Duodenal mucosa (tissue), 2 donors: Measurements from ENCODE around the gene RBBP5.
"Not testable (repeated sequence)": the region's sequence is repeated elsewhere in the genome, so short reads cannot be mapped to it uniquely, and the experiment has no call there.

ENCODE experiments used
- H3K27ac ChIP-seq: one replicate; pipeline ENCODE4 v1.7.0; 2013; ENCODE audit warnings: low read depth, low read length
- H3K27me3 ChIP-seq, 2 donors: one replicate each; pipeline ENCODE4 v1.7.0; 2013; ENCODE audit warnings: low read length in 2 of 2, control low read depth in 1 of 2; ENCODE audit not compliant: insufficient read depth in 2 of 2, control insufficient read depth in 1 of 2
- H3K36me3 ChIP-seq, 2 donors: one replicate each; pipeline ENCODE4 v1.7.0; 2013; ENCODE audit warnings: low read length in 2 of 2, control low read depth in 1 of 2; ENCODE audit not compliant: insufficient read depth in 2 of 2, control insufficient read depth in 1 of 2
- H3K4me1 ChIP-seq, 2 donors: one replicate each; pipeline ENCODE4 v1.7.0; 2013; ENCODE audit warnings: low read length in 2 of 2, control low read depth in 1 of 2; ENCODE audit not compliant: insufficient read depth in 2 of 2, control insufficient read depth in 1 of 2
- H3K4me3 ChIP-seq, 2 donors: one replicate each; pipeline ENCODE4 v1.7.0; 2013; ENCODE audit warnings: low read length in 2 of 2, low read depth in 1 of 2
- H3K9ac ChIP-seq, 2 donors: one replicate each; pipeline ENCODE4 v1.7.0; 2013; ENCODE audit warnings: low read length in 2 of 2, low read depth in 1 of 2
- H3K9me3 ChIP-seq, 2 donors: one replicate each; pipeline ENCODE4 v1.7.0; 2013; ENCODE audit warnings: low read length in 2 of 2, control low read depth in 1 of 2; ENCODE audit not compliant: control insufficient read depth in 1 of 2

Gene RBBP5

GRCh38 chr1:205121660-205122488 is at the start of gene RBBP5:
RBBP5 (minus strand) TSS chr1:205121978; CDS start chr1:205121873, 105 bp downstream.
- Histone ChIP-seq H3K9me3 (no peaks in the 10 kb centered on the region), H3K9ac (peak within 1 kb of the TSS; percentile 99 to 100), H3K27me3 (no peaks in the 10 kb centered on the region)

DNA sequence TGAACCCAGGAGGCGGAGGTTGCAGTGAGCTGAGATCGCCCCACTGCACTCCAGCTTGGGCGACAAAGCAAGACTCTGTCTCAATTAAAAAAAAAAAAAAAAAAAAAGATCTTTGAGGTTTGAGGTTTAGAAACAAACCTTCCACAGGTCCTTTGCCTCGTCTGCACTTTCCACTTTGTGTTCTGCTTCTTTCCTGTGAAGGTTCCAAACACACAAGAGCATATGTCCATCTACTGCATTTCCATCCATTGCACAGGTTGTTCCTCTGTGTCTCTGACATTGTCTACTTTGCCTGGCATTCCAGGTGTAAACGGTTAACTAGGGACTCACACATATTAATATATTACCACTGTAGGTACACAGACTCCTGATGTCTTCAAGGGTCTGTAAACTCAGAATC is 49.6 kb upstream of the RBBP5 start:
- Histone ChIP-seq H3K27ac (no peak overlapping the region), H3K27me3 (no peaks in the 10 kb centered on the region), H3K4me3 (no peak overlapping the region), H3K9me3 (no peaks in the 10 kb centered on the region), H3K4me1 (peaks cover 6 to 7% of the 10 kb centered on the region in 2 donors), H3K9ac (no peak overlapping the region), H3K36me3 (peaks cover 0 to 15% of the 10 kb centered on the region in 2 donors)

More at GRCh38 chr1:205121660-205122488, at the start of gene RBBP5:
- Histone ChIP-seq H3K36me3 (no peaks in the 10 kb centered on the region), H3K27ac (peak within 1 kb of the TSS; percentile 87), H3K4me1 (peaks cover 15 to 24% of the 10 kb centered on the region in 2 donors), H3K4me3 (peak within 1 kb of the TSS; percentile 100)

DNA sequence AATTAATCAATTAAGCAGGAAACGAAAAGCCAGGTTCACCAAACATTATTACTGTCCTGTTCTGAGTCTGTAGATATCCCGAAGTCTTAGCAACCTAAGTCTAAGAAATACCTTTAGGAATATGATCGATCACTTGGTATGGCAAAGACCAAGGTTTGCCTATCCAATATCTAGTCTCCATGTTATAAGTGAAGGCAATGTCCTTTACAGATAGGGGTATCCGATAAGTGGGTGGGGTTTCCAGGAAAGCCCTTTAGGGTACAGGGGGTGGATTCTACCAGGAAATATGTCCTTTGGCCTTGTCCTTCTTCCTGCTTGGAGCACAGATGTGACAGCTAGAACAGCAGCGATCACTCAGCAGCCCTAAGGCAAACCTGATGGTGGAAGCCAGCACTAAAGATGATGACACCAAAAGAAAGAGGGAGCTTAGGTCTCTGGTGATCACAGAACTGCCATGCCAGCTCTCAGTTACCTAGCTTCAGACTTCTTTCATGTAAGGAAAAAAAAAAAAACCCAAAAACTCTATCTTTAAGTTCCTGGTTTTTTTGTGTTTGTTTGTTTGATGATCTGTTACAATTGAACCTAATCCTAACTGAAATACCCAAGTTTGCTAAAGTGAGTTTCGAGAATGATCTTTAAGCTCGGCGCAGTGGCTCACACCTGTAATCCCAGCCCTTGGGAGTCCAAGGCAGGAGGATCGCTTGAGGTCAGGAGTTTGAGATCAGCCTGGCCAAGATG is 48.9 kb upstream of the RBBP5 start:
- no peak overlapping the region for H3K27ac ChIP-seq
- peaks cover 5 to 6% of the 10 kb centered on the region in 2 donors for H3K4me1 ChIP-seq
- no peak overlapping the region for H3K4me3 ChIP-seq
- peaks cover 0 to 15% of the 10 kb centered on the region in 2 donors for H3K36me3 ChIP-seq
- H3K9me3 ChIP-seq = no peaks in the 10 kb centered on the region
- H3K27me3 ChIP-seq = no peaks in the 10 kb centered on the region
- H3K9ac ChIP-seq = no peak overlapping the region

GRCh38 chr1:205169248-205169647 is 47.5 kb upstream of the RBBP5 start:
- H3K27me3 ChIP-seq = no peaks in the 10 kb centered on the region
- peaks cover 0 to 15% of the 10 kb centered on the region in 2 donors for H3K36me3 ChIP-seq
- no peak overlapping the region for H3K4me3 ChIP-seq
- H3K27ac ChIP-seq = no peak overlapping the region
- no peak overlapping the region for H3K9ac ChIP-seq
- H3K4me1 ChIP-seq = no peaks in the 10 kb centered on the region
- H3K9me3 ChIP-seq = no peaks in the 10 kb centered on the region

DNA sequence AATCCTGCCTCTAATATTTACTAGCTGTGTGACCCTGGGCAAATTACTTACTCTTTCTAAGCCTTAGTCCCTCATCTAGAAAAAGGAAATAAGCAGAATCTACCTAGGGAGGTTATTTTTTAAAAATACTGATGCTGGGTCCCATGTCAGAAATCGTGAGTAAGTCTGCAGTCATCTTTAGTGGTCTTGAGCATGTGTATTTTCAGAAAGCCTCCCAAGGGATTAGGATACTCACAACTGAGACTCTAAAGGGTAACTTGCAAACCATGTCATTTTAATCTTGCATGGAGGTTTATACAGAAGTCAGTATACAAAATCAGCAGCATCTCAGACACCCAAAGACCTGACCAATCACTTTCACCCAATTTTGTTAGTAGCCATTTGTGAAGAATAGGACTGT is 46.5 kb upstream of the RBBP5 start:
- H3K4me3 ChIP-seq = no peak overlapping the region
- no peaks in the 10 kb centered on the region for H3K4me1 ChIP-seq
- H3K27me3 ChIP-seq = no peaks in the 10 kb centered on the region
- no peak overlapping the region for H3K9ac ChIP-seq
- H3K27ac ChIP-seq = no peak overlapping the region
- peaks cover 0 to 24% of the 10 kb centered on the region in 2 donors for H3K36me3 ChIP-seq
- no peaks in the 10 kb centered on the region for H3K9me3 ChIP-seq

GRCh38 chr1:205162301-205162700 is 40.5 kb upstream of the RBBP5 start:
- H3K27ac ChIP-seq = no peak overlapping the region
- peaks cover 0 to under 1% of the 10 kb centered on the region in 2 donors for H3K9me3 ChIP-seq
- H3K27me3 ChIP-seq = no peaks in the 10 kb centered on the region
- H3K4me3 ChIP-seq = no peak overlapping the region
- peaks cover 29 to 59% of the 10 kb centered on the region in 2 donors for H3K36me3 ChIP-seq
- no peaks in the 10 kb centered on the region for H3K4me1 ChIP-seq
- H3K9ac ChIP-seq = no peak overlapping the region

GRCh38 chr1:205161076-205161475 is 39.3 kb upstream of the RBBP5 start:
- Histone ChIP-seq H3K9me3 (peaks cover 6% of the 10 kb centered on the region in 2 donors), H3K36me3 (peaks cover 38 to 71% of the 10 kb centered on the region in 2 donors)

DNA sequence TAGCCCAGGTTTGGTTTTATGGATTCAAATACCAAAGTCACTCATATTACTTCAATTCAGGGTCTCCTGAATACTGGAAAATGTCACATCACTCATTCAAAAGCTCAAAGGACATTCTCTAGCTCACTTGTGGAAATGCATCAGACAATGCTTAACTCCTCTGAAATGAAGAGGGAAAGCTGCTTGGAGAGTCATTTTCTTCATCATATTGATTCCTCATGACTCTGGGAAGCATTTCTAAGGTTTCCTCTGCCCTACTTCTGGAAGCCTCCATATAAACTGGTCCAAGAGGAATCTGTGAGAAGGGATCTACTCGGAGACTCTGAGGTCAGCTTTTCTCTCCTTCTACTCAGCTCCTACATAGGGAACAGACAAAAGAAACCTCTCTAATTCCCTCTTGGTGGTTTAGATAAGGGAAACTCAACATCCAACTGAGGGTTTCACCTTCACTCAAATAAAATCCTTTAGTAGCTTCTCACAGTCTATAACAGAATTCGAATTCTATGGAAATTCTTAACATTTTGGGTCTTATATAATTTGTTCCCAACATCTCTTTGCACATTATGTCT is 36.4 kb upstream of the RBBP5 start:
- H3K4me1 ChIP-seq = no peaks in the 10 kb centered on the region
- H3K27ac ChIP-seq = no peak overlapping the region
- H3K9ac ChIP-seq = no peak overlapping the region
- H3K36me3 ChIP-seq = peaks cover 46 to 79% of the 10 kb centered on the region in 2 donors
- H3K27me3 ChIP-seq = no peaks in the 10 kb centered on the region
- H3K4me3 ChIP-seq = no peak overlapping the region
- peaks cover 10 to 11% of the 10 kb centered on the region in 2 donors for H3K9me3 ChIP-seq

More at GRCh38 chr1:205161076-205161475, 39.3 kb upstream of the RBBP5 start:
- no peak overlapping the region for H3K27ac ChIP-seq
- no peak overlapping the region for H3K9ac ChIP-seq
- H3K27me3 ChIP-seq = no peaks in the 10 kb centered on the region
- H3K4me1 ChIP-seq = no peaks in the 10 kb centered on the region
- H3K4me3 ChIP-seq = no peak overlapping the region

DNA sequence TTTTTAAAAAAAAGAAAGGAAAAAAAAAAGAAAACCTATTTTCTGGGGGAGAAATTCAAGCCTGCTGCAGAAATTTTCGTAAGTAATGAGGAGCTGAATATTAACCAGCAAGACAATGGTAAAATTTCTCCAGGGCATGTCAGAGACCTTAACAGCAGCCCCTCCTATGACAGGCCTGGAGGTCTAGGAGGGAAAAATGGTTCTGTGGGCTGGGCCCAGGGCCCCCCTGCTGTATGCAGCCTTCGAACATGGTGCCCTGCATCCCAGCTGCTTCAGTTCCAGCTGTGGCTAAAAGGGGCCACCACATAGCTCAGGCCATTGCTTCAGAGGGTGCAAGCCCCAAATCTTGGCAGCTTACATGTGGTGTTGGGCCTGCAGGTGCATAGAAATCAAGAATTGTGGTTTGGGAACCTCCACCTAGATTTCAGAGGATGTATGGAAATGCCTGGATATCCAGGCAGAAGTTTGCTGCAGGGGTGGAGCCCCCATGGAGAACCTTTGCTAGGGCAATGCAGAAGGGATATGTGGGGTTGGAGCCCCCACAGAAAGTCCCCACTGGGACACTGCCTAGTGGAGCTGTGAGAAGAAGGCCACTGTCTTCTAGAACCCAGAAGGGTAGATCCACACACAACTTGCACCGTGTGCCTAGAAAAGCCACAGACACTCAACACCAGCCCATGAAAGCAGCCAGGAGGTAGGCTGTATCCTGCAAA is 34.0 kb upstream of the RBBP5 start:
- peaks cover 35 to 63% of the 10 kb centered on the region in 2 donors for H3K36me3 ChIP-seq
- not testable (repeated sequence) for H3K9ac ChIP-seq, H3K4me3 ChIP-seq

More for the DNA sequence above, 34.0 kb upstream of the RBBP5 start:
- H3K9me3 ChIP-seq = peaks cover 10 to 11% of the 10 kb centered on the region in 2 donors
- H3K27me3 ChIP-seq, H3K27ac ChIP-seq, H3K4me1 ChIP-seq: not testable (repeated sequence)
